H9 (cell line): ENCODE data around the gene PTPRN2. TPM values are rescaled to one million over a fixed set of nuclear protein-coding genes. Genes with fewer than 3 reads are reported as not detected.

Experiments
- DNase-seq: peaks from one replicate; pipeline ENCODE4 v3.0.0-alpha.2; 2017
- H2AFZ ChIP-seq: one replicate; pipeline ENCODE4 v1.6.1; 2013; ENCODE audit warnings: mild to moderate bottlenecking, low read length, control low read depth, moderate library complexity
- H2AK5ac ChIP-seq: 2 replicates; pipeline ENCODE4 v1.6.1; 2013; ENCODE audit warnings: low read length, control low read depth, mixed read lengths; ENCODE audit not compliant: insufficient read length
- H2BK120ac ChIP-seq: one replicate; pipeline ENCODE4 v1.6.1; 2013; ENCODE audit warnings: low read depth, mild to moderate bottlenecking, low read length, control low read depth, inconsistent platforms; ENCODE audit not compliant: poor library complexity, severe bottlenecking
- H2BK12ac ChIP-seq: 2 replicates; pipeline ENCODE4 v1.6.1; 2013; ENCODE audit warnings: low read length, control low read depth, mixed read lengths, low read depth; ENCODE audit not compliant: insufficient read length
- H2BK15ac ChIP-seq: 2 replicates; pipeline ENCODE4 v1.6.1; 2013; ENCODE audit warnings: low read depth, low read length, control low read depth
- H2BK20ac ChIP-seq: one replicate; pipeline ENCODE4 v1.6.1; 2013; ENCODE audit warnings: low read depth, mild to moderate bottlenecking, low read length, control low read depth, inconsistent platforms; ENCODE audit not compliant: poor library complexity, severe bottlenecking
- H2BK5ac ChIP-seq: 2 replicates; pipeline ENCODE4 v1.6.1; 2013; ENCODE audit warnings: low read length, control low read depth, mixed read lengths; ENCODE audit not compliant: insufficient read length
- H3K14ac ChIP-seq: 2 replicates; pipeline ENCODE4 v1.6.1; 2013; ENCODE audit warnings: low read length, control low read depth; ENCODE audit not compliant: insufficient read depth
- H3K18ac ChIP-seq: 2 replicates; pipeline ENCODE4 v1.6.1; 2013; ENCODE audit warnings: low read depth, mild to moderate bottlenecking, mixed read lengths, low read length, control low read depth; ENCODE audit not compliant: insufficient read length
- H3K23ac ChIP-seq: 2 replicates; pipeline ENCODE4 v1.6.1; 2013; ENCODE audit warnings: low read length, control low read depth, mixed read lengths, low read depth; ENCODE audit not compliant: insufficient read length
- H3K23me2 ChIP-seq: 2 replicates; pipeline ENCODE4 v1.6.1; 2013; ENCODE audit warnings: low read depth, mild to moderate bottlenecking, mixed read lengths, low read length, control low read depth; ENCODE audit not compliant: insufficient read length, poor library complexity, severe bottlenecking
- H3K27ac ChIP-seq: 2 replicates; pipeline ENCODE4 v1.5.1; 2013; ENCODE audit warnings: low read length, control low read depth, mixed read lengths, low read depth; ENCODE audit not compliant: insufficient read length
- H3K27me3 ChIP-seq: 2 replicates; pipeline ENCODE4 v1.6.1; 2013; ENCODE audit warnings: low read length, control low read depth, inconsistent platforms; ENCODE audit not compliant: insufficient read depth
- H3K4ac ChIP-seq: 2 replicates; pipeline ENCODE4 v1.6.1; 2013; ENCODE audit warnings: low read depth, mild to moderate bottlenecking, control low read depth, inconsistent platforms, low read length, moderate library complexity
- H3K4me1 ChIP-seq: 2 replicates; pipeline ENCODE4 v1.6.1; 2013; ENCODE audit warnings: low read length, control low read depth, inconsistent platforms; ENCODE audit not compliant: insufficient read depth
- H3K4me2 ChIP-seq: 2 replicates; pipeline ENCODE4 v1.6.1; 2013; ENCODE audit warnings: low read length, control low read depth, mixed read lengths; ENCODE audit not compliant: insufficient read length, insufficient read depth
- H3K56ac ChIP-seq: 2 replicates; pipeline ENCODE4 v1.6.1; 2013; ENCODE audit warnings: low read depth, mild to moderate bottlenecking, mixed read lengths, low read length, control low read depth; ENCODE audit not compliant: insufficient read length
- H3K79me1 ChIP-seq: 2 replicates; pipeline ENCODE4 v1.6.1; 2013; ENCODE audit warnings: low read depth, mild to moderate bottlenecking, moderate library complexity, low read length, control low read depth, inconsistent platforms; ENCODE audit not compliant: insufficient read depth, poor library complexity, severe bottlenecking
- H3K79me2 ChIP-seq: 2 replicates; pipeline ENCODE4 v1.6.1; 2013; ENCODE audit warnings: low read length, control low read depth, inconsistent platforms; ENCODE audit not compliant: insufficient read depth
- H3K9ac ChIP-seq: 2 replicates; pipeline ENCODE4 v1.6.1; 2013; ENCODE audit warnings: low read length, control low read depth, mixed read lengths; ENCODE audit not compliant: insufficient read length; ENCODE audit errors: extremely low read depth
- H3K9me3 ChIP-seq: one replicate; pipeline ENCODE4 v1.6.1; 2013; ENCODE audit warnings: low read depth, low read length, inconsistent platforms; ENCODE audit not compliant: control insufficient read depth
- H3T11ph ChIP-seq: one replicate; pipeline ENCODE4 v1.6.1; 2013; ENCODE audit warnings: mild to moderate bottlenecking, low read length, control low read depth, inconsistent platforms
- H4K20me1 ChIP-seq: one replicate; pipeline ENCODE4 v1.6.1; 2013; ENCODE audit not compliant: control insufficient read depth, insufficient read length, insufficient read depth
- H4K5ac ChIP-seq: 2 replicates; pipeline ENCODE4 v1.6.1; 2013; ENCODE audit warnings: low read depth, mild to moderate bottlenecking, mixed read lengths, low read length, control low read depth; ENCODE audit not compliant: insufficient read length
- H4K8ac ChIP-seq: replicated peaks from 2 replicates; pipeline ENCODE4 v1.6.1; 2013; ENCODE audit warnings: low read length, control low read depth, mixed read lengths, low read depth; ENCODE audit not compliant: insufficient read length
- H4K91ac ChIP-seq: 2 replicates; pipeline ENCODE4 v1.6.1; 2013; ENCODE audit warnings: low read depth, mild to moderate bottlenecking, moderate library complexity, mixed read lengths, low read length, control low read depth; ENCODE audit not compliant: insufficient read length
- H3K27ac Mint-ChIP-seq, 3 experiments: 2 replicates in 2 of 3; 3 replicates in 1 of 3; pipeline ENCODE4 v1.8.0; 2020 to 2021; ENCODE audit warnings: mixed read lengths in 3 of 3, mild to moderate bottlenecking in 1 of 3, moderate library complexity in 1 of 3
- H3K27me3 Mint-ChIP-seq: 2 replicates; pipeline ENCODE4 v1.8.0; 2021; ENCODE audit warnings: low read depth, mild to moderate bottlenecking, moderate library complexity, mixed read lengths
- H3K36me3 Mint-ChIP-seq, 3 experiments: 2 replicates in 2 of 3; 3 replicates in 1 of 3; pipeline ENCODE4 v1.8.0; 2020 to 2021; ENCODE audit warnings: low read depth in 3 of 3, mixed read lengths in 3 of 3; ENCODE audit not compliant: insufficient read depth in 1 of 3
- H3K4me1 Mint-ChIP-seq, 2 experiments: 2 replicates each; pipeline ENCODE4 v1.8.0; 2020; ENCODE audit warnings: mixed read lengths in 2 of 2
- H3K4me3 Mint-ChIP-seq, 2 experiments: 2 replicates in 1 of 2; 3 replicates in 1 of 2; pipeline ENCODE4 v1.8.0; 2020 to 2021; ENCODE audit warnings: mild to moderate bottlenecking in 2 of 2, mixed read lengths in 2 of 2, moderate library complexity in 1 of 2
- H3K9me3 Mint-ChIP-seq, 2 experiments: 2 replicates in 1 of 2; 3 replicates in 1 of 2; pipeline ENCODE4 v1.8.0; 2020; ENCODE audit warnings: mild to moderate bottlenecking in 2 of 2, mixed read lengths in 2 of 2, moderate library complexity in 1 of 2
- WGBS: extraction: QIAGEN DNeasy Blood & Tissue Kit; methylation state at CpG from one replicate; pipeline ENCODE4 v1.1.7; 2013; ENCODE audit warnings: missing lambda C conversion rate, low lambda C conversion rate, mixed read lengths; ENCODE audit not compliant: insufficient read length; ENCODE audit errors: extremely low coverage; 5-methylcytosine and 5-hydroxymethylcytosine counted together
- total RNA-seq: library from RNA; stranded (reverse); gene quantifications from 2 replicates; pipeline ENCODE4 v1.2.1, GENCODE V29; 2021
- TF ChIP-seq, protein P1 (sequence below): fragments of 200-600 bp; sonication (generic); conservative IDR thresholded peaks from 3 replicates; pipeline ENCODE4 v1.8.0; 2021; ENCODE audit warnings: antibody characterized with exemption, mild to moderate bottlenecking

Gene PTPRN2
- total RNA-seq, 1 experiment from 2014 or later, result 5.2 TPM

DNA sequence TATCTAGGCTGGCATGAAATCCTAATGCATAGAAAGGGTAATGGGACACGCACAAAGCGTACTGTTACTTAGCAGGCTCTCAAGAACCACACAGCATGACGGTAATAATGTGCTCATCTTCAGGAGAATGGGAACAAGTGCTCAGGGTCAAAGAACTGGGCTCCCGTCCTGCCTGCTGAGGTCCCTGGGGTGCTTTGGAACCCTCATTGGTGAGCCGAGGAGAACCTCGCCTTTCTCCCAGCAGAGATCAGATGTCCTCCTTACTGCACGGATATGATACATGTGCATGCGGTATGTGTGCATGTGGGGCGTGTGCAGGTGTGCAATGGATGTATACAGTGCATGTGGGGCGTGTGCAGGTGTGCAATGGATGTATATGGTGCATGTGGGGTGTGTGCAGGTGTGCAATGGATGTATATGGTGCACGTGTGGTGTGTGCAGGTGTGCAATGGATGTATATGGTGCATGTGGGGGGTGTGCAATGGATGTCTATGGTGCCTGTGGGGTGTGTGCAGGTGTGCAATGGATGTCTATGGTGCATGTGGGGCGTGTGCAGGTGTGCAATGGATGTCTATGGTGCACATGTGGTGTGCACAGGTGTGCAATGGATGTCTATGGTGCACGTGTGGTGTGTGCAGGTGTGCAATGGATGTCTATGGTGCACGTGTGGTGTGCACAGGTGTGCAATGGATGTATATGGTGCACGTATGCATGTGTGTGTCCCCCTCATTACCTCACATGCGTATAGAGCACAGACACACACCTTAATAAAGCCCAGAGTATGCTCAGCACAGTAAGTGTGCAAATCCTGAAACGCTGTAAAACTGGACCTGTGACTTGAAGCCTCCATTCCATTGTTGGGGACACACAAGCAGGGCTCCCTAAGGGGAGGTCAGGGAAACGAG, 336.3 kb downstream of the PTPRN2 start:
- H3K36me3 Mint-ChIP-seq, result no peaks in the 10 kb centered on the region; a peak in 2 of 7 replicates
- no peak overlapping the region for H3K23ac ChIP-seq
- no peak overlapping the region for H2BK20ac ChIP-seq
- no peak overlapping the region for H4K5ac ChIP-seq
- DNase-seq, result peak; percentile 10
- no CpG with 5 or more reads among the region's 18 CpGs for WGBS
- no peak overlapping the region for H3K14ac ChIP-seq
- H3K9me3 ChIP-seq, result no peaks in the 10 kb centered on the region
- H3K23me2 ChIP-seq, result no peaks in the 10 kb centered on the region
- H2AK5ac ChIP-seq, result no peak overlapping the region
- no peaks in the 10 kb centered on the region for H4K20me1 ChIP-seq
- no peak overlapping the region for H3K4me3 Mint-ChIP-seq
- H3K27me3 ChIP-seq, result no peaks in the 10 kb centered on the region
- no peak overlapping the region for H3K4me2 ChIP-seq
- TF ChIP-seq, protein P1, sequence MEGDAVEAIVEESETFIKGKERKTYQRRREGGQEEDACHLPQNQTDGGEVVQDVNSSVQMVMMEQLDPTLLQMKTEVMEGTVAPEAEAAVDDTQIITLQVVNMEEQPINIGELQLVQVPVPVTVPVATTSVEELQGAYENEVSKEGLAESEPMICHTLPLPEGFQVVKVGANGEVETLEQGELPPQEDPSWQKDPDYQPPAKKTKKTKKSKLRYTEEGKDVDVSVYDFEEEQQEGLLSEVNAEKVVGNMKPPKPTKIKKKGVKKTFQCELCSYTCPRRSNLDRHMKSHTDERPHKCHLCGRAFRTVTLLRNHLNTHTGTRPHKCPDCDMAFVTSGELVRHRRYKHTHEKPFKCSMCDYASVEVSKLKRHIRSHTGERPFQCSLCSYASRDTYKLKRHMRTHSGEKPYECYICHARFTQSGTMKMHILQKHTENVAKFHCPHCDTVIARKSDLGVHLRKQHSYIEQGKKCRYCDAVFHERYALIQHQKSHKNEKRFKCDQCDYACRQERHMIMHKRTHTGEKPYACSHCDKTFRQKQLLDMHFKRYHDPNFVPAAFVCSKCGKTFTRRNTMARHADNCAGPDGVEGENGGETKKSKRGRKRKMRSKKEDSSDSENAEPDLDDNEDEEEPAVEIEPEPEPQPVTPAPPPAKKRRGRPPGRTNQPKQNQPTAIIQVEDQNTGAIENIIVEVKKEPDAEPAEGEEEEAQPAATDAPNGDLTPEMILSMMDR, result no peak
- no peaks in the 10 kb centered on the region for H3K79me1 ChIP-seq
- peaks cover 3 to 11% of the 10 kb centered on the region in 2 experiments; a peak in 2 of 4 replicates for H3K4me1 Mint-ChIP-seq
- H3K79me2 ChIP-seq, result no peaks in the 10 kb centered on the region
- H2BK120ac ChIP-seq, result no peak overlapping the region
- no peaks in the 10 kb centered on the region for H3K9me3 Mint-ChIP-seq
- no peaks in the 10 kb centered on the region; the same call in 1 of the 2 replicates for H3K27me3 Mint-ChIP-seq
- no peak overlapping the region for H3K9ac ChIP-seq
- H3K27ac Mint-ChIP-seq, result no peak overlapping the region
- no peak overlapping the region for H3K56ac ChIP-seq
- H4K8ac ChIP-seq, result no peak overlapping the region
- H2BK5ac ChIP-seq, result no peak overlapping the region
- H3K27ac ChIP-seq, result no peak overlapping the region
- no peak overlapping the region for H3K4ac ChIP-seq
- H2BK15ac ChIP-seq, result no peak overlapping the region
- H4K91ac ChIP-seq, result no peak overlapping the region
- H2BK12ac ChIP-seq, result no peak overlapping the region
- H3K4me1 ChIP-seq, result no peaks in the 10 kb centered on the region
- H2AFZ ChIP-seq, result no peak overlapping the region
- no peak overlapping the region for H3T11ph ChIP-seq
- H3K18ac ChIP-seq, result no peak overlapping the region
